Endometrium (tissue), 2 donors: Measurements from ENCODE around the gene CACNB2.
"Not testable (repeated sequence)": the region's sequence is repeated elsewhere in the genome, so short reads cannot be mapped to it uniquely, and the experiment has no call there.

Experiments used
- FAIRE-seq: peaks from 2 replicates; lab custom pipeline; 2012; peaks lifted over from hg19 to GRCh38; lab: Jason Lieb, UNC
- donor health status: control.
- donor health status: control.

CACNB2 gene

GRCh38 chr10:18402853-18403252 is 262.6 kb downstream of the CACNB2 start:
- FAIRE-seq, result no peak

GRCh38 chr10:18404530-18404929 is 264.3 kb downstream of the CACNB2 start:
- FAIRE-seq, result no peak

- FAIRE-seq, result no peak
Observed at GRCh38 chr10:18406136-18406535, 265.9 kb downstream of the CACNB2 start.

GRCh38 chr10:18409599-18410397 is 269.6 kb downstream of the CACNB2 start:
- no peak for FAIRE-seq

GRCh38 chr10:18414061-18414460 is 273.8 kb downstream of the CACNB2 start:
- no peak for FAIRE-seq

- no peak for FAIRE-seq
Observed at GRCh38 chr10:18417950-18418527, 277.8 kb downstream of the CACNB2 start.

GRCh38 chr10:18418541-18419215 is 278.5 kb downstream of the CACNB2 start:
- FAIRE-seq, result no peak

- no peak for FAIRE-seq
Observed at GRCh38 chr10:18419945-18420344, 279.7 kb downstream of the CACNB2 start.

GRCh38 chr10:18421726-18422293 is 281.6 kb downstream of the CACNB2 start:
- FAIRE-seq, result no peak

GRCh38 chr10:18423058-18423637 is 282.9 kb downstream of the CACNB2 start:
- no peak for FAIRE-seq

GRCh38 chr10:18424200-18424599 is 284.0 kb downstream of the CACNB2 start:
- FAIRE-seq, result no peak

- FAIRE-seq, result no peak
Observed at GRCh38 chr10:18429335-18429734, 289.1 kb downstream of the CACNB2 start.

GRCh38 chr10:18436902-18437301 is 296.7 kb downstream of the CACNB2 start:
- no peak for FAIRE-seq

- FAIRE-seq, result no peak
Observed at GRCh38 chr10:18437486-18437885, 297.3 kb downstream of the CACNB2 start.

GRCh38 chr10:18438361-18439126 is 298.3 kb downstream of the CACNB2 start:
- no peak for FAIRE-seq

GRCh38 chr10:18439601-18440000 is 299.4 kb downstream of the CACNB2 start:
- no peak for FAIRE-seq

GRCh38 chr10:18445635-18446034 is 305.4 kb downstream of the CACNB2 start:
- not testable (repeated sequence) for FAIRE-seq

- no peak for FAIRE-seq
Observed at GRCh38 chr10:18446205-18446604, 306.0 kb downstream of the CACNB2 start.

GRCh38 chr10:18449611-18450026 is 309.4 kb downstream of the CACNB2 start:
- FAIRE-seq, result no peak

- no peak for FAIRE-seq
Observed at GRCh38 chr10:18450298-18450697, 310.1 kb downstream of the CACNB2 start.

- FAIRE-seq, result no peak
Observed at GRCh38 chr10:18455086-18455884, 315.1 kb downstream of the CACNB2 start.
